ENCODE results near the gene SLC9A5.

- TF ChIP-seq, protein P1, sequence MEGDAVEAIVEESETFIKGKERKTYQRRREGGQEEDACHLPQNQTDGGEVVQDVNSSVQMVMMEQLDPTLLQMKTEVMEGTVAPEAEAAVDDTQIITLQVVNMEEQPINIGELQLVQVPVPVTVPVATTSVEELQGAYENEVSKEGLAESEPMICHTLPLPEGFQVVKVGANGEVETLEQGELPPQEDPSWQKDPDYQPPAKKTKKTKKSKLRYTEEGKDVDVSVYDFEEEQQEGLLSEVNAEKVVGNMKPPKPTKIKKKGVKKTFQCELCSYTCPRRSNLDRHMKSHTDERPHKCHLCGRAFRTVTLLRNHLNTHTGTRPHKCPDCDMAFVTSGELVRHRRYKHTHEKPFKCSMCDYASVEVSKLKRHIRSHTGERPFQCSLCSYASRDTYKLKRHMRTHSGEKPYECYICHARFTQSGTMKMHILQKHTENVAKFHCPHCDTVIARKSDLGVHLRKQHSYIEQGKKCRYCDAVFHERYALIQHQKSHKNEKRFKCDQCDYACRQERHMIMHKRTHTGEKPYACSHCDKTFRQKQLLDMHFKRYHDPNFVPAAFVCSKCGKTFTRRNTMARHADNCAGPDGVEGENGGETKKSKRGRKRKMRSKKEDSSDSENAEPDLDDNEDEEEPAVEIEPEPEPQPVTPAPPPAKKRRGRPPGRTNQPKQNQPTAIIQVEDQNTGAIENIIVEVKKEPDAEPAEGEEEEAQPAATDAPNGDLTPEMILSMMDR (optimal IDR thresholded peaks at IDR 0.05 in 1 of 3, IDR thresholded peaks at IDR 0.05 in 1 of 3, conservative IDR thresholded peaks at IDR 0.05 in 1 of 3; ENCODE audit: extremely low read depth in 1 of 3, insufficient read depth in 2 of 3, low read length in 3 of 3): no peak
- TF ChIP-seq EZH2 (IDR thresholded peaks at IDR 0.05; ENCODE audit: low read length): no peak
Observed at GRCh38 chr16:67280090-67281015, 31.6 kb downstream of the SLC9A5 start.
